ENCODE measurements around the gene NKX6-2. TPM values are rescaled to one million over a fixed set of nuclear protein-coding genes. Genes with fewer than 3 reads are reported as not detected.
"Not testable (repeated sequence)": the region's sequence is repeated elsewhere in the genome, so short reads cannot be mapped to it uniquely, and the experiment has no call there.

NKX6-2 gene
- total RNA-seq, 1 donor from 2014 or later, result not detected

- intact Hi-C loops (cut with micrococcal nuclease), result no loop called here
These were observed 12.5 kb upstream of the NKX6-2 start for GRCh38 chr10:132798403-132798802.

GRCh38 chr10:132797986-132798385, 12.0 kb upstream of the NKX6-2 start:
- intact Hi-C loops (cut with micrococcal nuclease), result not testable (repeated sequence)

DNA sequence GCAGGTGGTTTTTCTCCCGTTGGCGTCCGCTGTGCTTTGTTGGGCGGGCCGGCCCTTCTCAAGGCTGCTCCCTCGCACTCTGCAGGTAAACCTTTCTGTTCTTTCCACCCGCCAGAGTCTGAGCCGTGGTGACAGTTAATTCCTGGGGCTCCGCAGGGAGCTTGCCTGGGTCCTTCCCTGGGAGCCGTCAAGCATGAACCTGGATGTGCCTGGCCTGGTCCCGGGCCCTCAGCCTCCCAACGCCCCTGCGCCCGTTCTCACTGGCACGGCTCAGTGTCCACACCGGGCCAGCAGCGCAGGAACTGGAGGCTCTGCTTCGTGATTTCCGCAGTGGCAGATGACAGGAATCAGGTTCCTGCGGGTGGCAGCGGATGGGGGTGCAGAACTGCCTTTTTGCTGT, 10.9 kb upstream of the NKX6-2 start:
- intact Hi-C loops (cut with micrococcal nuclease), result no loop called here

DNA sequence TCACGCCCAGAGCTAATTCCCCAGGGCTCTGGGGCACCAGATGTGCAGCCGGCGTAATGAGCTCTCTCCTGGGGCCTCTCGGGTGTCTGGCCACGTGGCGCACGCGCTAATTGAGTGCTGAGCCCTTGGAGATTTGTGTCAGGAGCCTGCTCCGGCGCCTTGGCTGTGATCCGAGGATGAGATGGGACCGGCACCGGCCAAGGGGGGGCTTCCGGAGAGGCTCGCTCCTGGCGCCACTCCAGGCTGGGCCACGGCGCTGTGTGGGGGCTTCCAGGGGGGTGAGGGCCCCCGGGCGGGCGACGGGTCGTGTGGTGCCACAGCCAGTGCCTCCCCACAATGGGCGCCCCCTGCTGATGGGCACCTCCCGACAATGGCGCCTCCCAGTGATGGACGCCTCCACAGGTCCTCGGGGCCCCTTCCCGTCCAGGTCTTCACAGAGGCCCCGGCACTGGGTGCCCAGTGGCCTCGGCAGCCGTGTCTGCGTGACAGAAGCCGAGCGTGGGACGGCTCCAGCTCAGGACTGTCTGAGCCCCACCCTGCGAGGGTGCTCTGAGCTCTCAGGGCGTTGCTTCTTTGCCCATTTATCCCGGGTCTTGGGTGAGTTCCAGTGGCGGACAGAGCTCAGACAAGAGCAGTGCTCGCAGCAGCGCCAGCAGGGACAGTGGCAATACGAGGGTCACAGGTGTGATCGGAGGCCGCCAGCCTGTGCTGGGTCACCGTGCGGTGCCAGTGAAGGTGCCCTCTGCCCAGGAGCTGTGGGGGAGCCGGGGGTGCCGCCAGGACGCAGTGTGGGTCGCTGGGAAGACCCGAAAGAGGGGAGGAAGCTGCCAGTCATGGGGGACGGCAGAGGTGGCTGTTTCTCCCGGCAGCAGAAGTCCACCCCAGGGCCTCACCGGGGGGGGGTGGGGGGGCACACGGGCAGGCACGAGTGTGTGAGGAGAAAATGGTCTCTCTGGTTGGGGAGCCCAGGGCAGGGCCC, 8.2 kb upstream of the NKX6-2 start:
- intact Hi-C loops (cut with micrococcal nuclease), result no loop called here

DNA sequence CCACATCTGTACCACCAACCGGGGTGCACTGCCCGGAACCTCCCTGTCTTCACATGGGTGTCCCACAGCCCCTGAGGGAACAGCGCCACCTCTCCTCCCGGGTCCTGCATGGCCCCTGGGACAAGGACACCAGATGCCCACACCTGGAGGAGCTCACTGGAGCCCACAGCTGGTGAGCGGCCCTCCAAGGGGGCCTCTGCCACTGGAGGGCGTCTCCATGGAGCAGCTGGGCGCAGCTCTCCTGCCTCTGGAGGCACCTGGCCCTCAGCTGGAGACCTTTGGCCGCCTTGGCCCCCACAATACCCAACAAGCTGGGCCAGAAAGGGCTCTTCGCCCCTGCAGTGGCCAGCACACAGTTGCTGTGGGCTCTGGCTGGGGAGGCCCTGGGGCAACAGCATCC, 7.3 kb upstream of the NKX6-2 start:
- intact Hi-C loops (cut with micrococcal nuclease), result no loop called here

DNA sequence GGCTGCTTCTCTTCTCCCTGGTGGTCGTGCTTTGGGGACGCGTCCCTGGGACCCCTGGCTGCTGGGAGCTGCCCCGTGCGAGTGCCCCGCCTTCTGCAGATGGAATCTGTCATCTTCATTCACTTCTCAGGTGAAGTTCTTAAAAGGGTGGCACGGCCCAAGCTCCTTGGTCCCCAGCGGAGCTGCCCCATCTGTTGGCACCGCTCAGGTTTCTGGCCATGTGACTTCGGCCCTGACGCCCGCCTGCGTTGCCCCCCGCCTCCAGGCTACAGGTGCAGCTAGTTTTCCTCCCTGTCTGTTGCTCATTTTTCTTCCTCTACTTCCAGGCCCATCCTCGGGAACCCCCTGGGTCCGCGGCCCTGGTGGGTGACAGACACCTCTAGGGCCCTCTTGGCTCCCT, 6.8 kb upstream of the NKX6-2 start:
- intact Hi-C loops (cut with micrococcal nuclease), result no loop called here

GRCh38 chr10:132792099-132792498, 6.2 kb upstream of the NKX6-2 start:
- intact Hi-C loops (cut with micrococcal nuclease), result not testable (repeated sequence)

- intact Hi-C loops (cut with micrococcal nuclease), result no loop called here
These were observed 5.2 kb upstream of the NKX6-2 start for GRCh38 chr10:132790934-132791829.

DNA sequence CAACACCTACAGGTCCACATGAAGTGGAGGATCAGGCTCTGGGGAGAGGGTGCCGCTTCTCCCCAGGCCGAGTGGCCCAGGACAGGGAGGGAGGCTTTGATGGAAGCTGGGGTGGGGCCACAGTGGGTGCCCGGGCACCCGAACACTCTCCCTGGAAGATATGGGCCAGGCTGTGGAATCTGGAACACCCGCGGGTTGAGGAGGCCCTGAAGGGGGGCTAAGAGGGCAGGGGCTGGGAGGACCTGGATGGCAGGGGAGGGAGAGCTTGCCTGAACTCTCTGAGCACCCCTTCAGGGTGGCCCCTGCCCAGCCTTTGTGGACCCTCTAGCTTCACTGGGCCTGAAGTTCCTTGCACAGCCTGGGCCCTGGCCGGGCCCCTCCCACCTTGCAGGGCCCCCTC, 4.5 kb upstream of the NKX6-2 start:
- intact Hi-C loops (cut with micrococcal nuclease), result no loop called here

DNA sequence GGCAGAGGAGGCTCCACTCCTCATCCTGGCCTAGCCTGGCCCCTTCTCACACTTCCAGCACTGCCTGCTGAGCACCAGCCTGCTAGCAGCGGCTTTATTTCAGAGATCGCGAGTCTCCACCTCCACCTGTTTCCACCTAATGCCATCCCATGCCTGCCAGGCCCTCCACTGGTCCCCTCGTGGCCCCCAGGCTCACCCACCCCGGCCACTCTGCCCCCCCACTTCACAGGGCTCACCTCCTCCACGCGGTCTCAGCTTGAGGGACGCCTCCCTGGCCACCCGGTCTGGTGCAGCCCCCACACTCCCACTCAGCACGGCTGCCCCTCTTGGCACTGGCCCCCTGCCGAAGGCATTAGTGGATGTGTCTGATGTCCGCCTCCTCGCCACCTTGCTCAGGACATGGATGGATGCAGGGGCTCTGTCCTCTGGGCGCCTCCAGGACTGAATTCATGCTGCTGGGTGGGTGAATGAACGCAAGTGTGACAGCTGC, 3.8 kb upstream of the NKX6-2 start:
- intact Hi-C loops (cut with micrococcal nuclease), result loop anchor here (10.0 kb wide), 1 partner anchor 135 kb away; no protein-coding TSS in a partner anchor

- intact Hi-C loops (cut with micrococcal nuclease), result loop anchor here (10.0 kb wide), 1 partner anchor 134 kb away; no protein-coding TSS in a partner anchor
These were observed 2.9 kb upstream of the NKX6-2 start for GRCh38 chr10:132788831-132789219.

- intact Hi-C loops (cut with micrococcal nuclease), result loop anchor here (10.0 kb wide), 1 partner anchor 134 kb away; no protein-coding TSS in a partner anchor
These were observed 2.4 kb upstream of the NKX6-2 start for GRCh38 chr10:132788180-132788830.

DNA sequence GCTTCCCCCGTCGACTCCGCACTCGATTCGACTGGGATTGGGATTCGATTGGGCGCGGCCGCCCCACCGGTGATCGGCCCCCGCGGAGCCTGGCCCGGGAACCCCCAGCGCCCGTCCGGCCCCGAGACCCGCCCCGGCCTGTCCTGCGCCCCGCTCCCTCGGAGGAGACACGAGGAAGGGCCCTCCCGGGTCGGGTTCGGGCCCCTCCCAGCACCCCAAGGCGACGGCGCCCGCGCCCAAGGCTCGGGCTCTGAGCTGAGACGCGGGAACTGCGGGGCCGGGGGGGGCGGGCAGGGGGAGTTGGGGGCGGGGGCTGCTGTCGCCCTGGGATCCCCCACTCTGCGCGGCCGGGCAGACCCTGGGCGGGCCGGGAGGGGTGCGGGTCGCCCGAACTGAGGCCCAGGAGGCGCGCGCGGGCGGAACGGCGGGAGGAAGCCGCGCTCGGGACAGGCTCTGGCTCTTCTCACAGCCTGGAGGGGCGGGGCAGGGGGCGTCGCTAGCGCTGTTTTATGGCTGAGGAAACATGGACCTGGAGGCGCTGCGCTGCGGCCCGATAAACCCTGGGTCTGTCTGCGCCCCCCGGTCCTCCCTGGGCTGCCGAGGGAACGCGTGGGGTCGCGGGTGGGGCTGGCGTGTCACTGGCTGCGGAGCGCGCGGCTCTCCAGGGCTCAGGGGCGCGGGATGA, 1.7 kb upstream of the NKX6-2 start:
- intact Hi-C loops (cut with micrococcal nuclease), result loop anchor here (10.0 kb wide), 1 partner anchor 133 kb away; no protein-coding TSS in a partner anchor

GRCh38 chr10:132786884-132787494, 1.0 kb upstream of the NKX6-2 start:
- intact Hi-C loops (cut with micrococcal nuclease), result loop anchor here (10.0 kb wide), 1 partner anchor 132 kb away; no protein-coding TSS in a partner anchor

DNA sequence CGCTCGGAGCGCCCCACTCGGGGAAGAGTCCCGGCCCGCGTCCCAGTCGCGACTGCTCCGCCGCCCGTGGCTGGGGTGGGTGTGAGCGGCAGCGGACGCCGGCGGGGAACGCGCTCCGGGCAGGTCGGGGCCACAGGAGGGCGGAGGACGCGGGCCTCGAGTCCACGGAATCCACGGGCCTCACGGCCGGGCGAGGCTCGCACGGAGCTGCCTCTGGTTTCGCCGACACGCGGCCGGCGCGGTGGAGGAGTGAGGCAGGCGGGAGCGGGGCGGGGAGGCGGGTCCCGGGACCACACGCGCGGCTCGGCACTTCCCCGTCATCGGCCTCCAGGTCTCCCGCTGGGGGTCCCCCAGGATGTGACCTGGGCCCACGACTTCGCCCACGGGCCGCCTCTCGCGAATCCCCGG, 533 bp upstream of the NKX6-2 start:
- intact Hi-C loops (cut with micrococcal nuclease), result loop anchor here (10.0 kb wide), 1 partner anchor 132 kb away; no protein-coding TSS in a partner anchor

DNA sequence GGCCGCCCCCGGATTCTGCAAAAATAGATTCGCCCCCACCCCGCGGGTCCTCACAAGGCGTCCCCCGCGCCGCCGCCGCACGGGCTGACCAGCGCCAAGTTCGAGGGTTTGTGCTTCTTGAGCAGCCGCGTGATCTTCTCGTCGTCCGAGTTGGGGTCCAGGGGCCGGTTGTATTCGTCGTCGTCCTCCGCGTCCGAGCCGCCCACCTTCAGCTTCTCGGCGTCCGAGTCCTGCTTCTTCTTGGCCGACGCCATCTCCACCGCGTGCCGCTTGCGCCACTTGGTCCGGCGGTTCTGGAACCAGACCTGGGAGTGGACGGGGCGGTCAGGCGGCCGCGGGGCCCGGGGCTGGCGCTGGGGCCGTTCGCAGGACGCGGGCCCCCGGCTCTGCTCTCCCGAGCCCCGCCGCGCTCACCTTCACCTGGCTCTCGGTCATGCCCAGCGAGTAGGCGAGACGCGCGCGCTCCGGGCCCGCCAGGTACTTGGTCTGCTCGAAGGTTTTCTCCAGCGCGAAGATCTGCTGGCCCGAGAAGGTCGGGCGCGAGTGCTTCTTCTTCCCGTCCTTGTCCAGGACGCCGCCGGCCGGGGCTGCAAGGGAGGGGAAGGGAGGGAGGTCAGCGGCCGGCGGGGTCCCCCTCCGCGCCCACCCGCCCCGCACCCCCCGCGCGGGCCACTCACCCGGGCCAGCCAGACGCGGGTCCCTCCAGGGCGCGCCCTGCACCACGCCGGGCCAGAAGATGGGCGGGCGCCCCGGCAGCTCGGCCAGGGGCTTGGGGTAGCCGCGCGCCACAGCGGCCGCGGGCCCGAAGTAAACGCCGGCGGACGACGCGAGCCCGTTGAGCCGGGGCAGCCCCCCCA, 853 bp downstream of the NKX6-2 start:
- intact Hi-C loops (cut with micrococcal nuclease), result loop anchor here (10.0 kb wide), 1 partner anchor 130 kb away; no protein-coding TSS in a partner anchor

DNA sequence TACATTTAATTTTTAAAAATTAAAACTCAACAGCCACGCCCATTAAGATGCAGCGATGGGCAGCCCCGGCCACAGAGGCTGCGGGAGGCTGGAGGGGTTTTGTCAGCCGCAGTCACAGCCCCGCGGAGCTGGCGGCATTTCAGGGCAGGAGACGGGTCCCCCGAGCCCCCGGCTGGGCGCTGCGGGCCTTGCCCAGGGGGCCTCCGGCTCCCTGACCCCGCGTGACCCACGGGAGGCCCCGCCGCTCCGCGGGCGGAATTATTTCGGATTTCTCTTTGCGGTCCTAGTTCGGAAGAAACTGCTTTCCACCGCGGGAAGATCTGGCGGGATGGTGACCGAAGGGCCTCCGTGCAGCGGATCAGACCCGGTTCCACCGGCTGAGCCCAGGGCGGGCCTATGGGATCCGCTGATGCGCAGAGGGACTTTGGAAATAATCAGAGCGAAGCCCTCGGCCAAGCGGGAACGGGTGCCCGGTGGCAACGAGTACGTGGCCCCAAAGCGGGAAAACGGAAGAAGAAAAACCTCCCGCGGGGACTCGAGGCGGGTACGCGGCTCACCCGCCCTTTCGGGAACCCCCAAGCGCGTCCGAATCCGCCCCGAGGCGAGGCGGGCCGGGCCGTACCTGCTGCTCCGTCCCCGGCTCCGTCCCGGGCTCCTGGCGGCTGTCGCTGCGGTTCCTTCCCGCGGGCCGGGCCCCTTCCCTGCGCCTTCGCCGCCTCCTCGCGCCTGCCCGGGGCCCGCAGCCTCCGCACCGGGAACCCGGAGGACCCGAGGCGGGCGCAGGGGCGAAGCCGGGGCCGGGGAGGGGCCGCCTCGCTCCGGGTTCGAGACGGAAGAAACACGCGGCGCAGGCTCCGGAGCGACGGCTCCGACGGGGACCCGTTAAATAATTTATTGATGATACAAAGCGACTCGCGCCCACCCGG, 1.7 kb downstream of the NKX6-2 start:
- intact Hi-C loops (cut with micrococcal nuclease), result loop anchor here (10.0 kb wide), 1 partner anchor 129 kb away; no protein-coding TSS in a partner anchor

All from T-helper 1 cell treated with Interleukin-12 subunit alpha and Interleukin-12 subunit beta and Interleukin-4 antibody, amounts not matched to agents 30 ng/mL and 1 ng/mL, for 36 hours (primary cell).